ENCODE results near the gene FMR1.

FMR1 gene

GRCh38 chrX:147914591-147914990 is 2.9 kb downstream of the FMR1 start:
- TF ChIP-seq TCF12 (IDR thresholded peaks at IDR 0.05; ENCODE audit: low read depth) = no peak
- no peak for TF ChIP-seq EGR1 (IDR thresholded peaks at IDR 0.05)
- TF ChIP-seq YY1 (IDR thresholded peaks at IDR 0.05; ENCODE audit: low read depth) = no peak
- no peak for TF ChIP-seq NFIC (IDR thresholded peaks at IDR 0.05)
- TF ChIP-seq CEBPB (IDR thresholded peaks at IDR 0.05) = no peak
- TF ChIP-seq ZBTB7A (IDR thresholded peaks at IDR 0.05; ENCODE audit: low read depth) = no peak
- TF ChIP-seq FOXM1 (IDR thresholded peaks at IDR 0.05; ENCODE audit: borderline replicate concordance, low read depth) = no peak
- TF ChIP-seq TAF1 (IDR thresholded peaks at IDR 0.05; ENCODE audit: low read depth) = no peak
- TF ChIP-seq TEAD4 (IDR thresholded peaks at IDR 0.05) = no peak
- TF ChIP-seq CREB1 (IDR thresholded peaks at IDR 0.05; ENCODE audit: low read depth) = no peak
- no peak for TF ChIP-seq RAD21 (IDR thresholded peaks at IDR 0.05; ENCODE audit: low read depth)
- TF ChIP-seq REST (IDR thresholded peaks at IDR 0.05; ENCODE audit: low read depth) = no peak

DNA sequence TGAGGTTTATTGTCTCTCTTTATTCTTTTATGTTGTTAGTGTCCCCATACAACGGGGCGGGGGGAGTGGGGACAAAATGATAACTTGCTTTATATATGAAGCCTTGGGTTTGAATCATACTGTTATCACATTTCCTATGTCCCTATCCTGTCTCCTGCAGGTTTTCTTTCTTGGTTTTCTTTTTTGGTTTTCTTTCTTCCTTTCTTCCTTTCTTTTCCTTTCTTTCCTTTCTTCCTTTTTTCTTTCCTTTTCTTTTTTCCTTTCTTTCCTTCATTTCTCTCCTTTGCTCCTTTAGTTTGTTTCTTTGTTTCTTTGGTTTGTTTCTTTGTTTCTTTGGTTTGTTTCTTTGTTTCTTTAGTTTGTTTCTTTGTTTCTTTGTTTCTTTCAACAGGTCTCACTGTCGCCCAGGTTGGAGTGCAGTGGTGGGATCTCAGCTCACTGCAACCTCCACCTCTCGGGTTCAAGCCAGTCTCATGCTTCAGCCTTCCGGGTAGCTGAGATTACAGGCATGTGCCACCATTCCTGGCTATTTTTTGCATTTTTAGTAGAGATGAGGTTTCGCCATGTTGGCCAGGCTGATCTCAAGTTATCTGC is 4.8 kb downstream of the FMR1 start:
- TF ChIP-seq EP300 (IDR thresholded peaks at IDR 0.05; ENCODE audit: borderline replicate concordance) = no peak
- TF ChIP-seq CEBPB (IDR thresholded peaks at IDR 0.05) = no peak
- no peak for TF ChIP-seq EGR1 (IDR thresholded peaks at IDR 0.05)
- TF ChIP-seq USF1 (IDR thresholded peaks at IDR 0.05) = no peak
- no peak for TF ChIP-seq CREB1 (IDR thresholded peaks at IDR 0.05; ENCODE audit: low read depth)
- TF ChIP-seq, protein P1, sequence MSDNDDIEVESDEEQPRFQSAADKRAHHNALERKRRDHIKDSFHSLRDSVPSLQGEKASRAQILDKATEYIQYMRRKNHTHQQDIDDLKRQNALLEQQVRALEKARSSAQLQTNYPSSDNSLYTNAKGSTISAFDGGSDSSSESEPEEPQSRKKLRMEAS (IDR thresholded peaks at IDR 0.05) = no peak
- no peak for TF ChIP-seq TCF12 (IDR thresholded peaks at IDR 0.05; ENCODE audit: low read depth)
- no peak for TF ChIP-seq ZBTB7A (IDR thresholded peaks at IDR 0.05; ENCODE audit: low read depth)
- no peak for TF ChIP-seq RAD21 (IDR thresholded peaks at IDR 0.05; ENCODE audit: low read depth)
- no peak for TF ChIP-seq NFIC (IDR thresholded peaks at IDR 0.05)
- no peak for TF ChIP-seq REST (IDR thresholded peaks at IDR 0.05; ENCODE audit: low read depth)
- no peak for TF ChIP-seq FOXM1 (IDR thresholded peaks at IDR 0.05; ENCODE audit: borderline replicate concordance, low read depth)
- no peak for TF ChIP-seq YY1 (IDR thresholded peaks at IDR 0.05; ENCODE audit: low read depth)
- no peak for TF ChIP-seq TAF1 (IDR thresholded peaks at IDR 0.05; ENCODE audit: low read depth)
- TF ChIP-seq TEAD4 (IDR thresholded peaks at IDR 0.05) = no peak

- TF ChIP-seq YY1 (IDR thresholded peaks at IDR 0.05; ENCODE audit: low read depth) (no peak), TEAD4 (IDR thresholded peaks at IDR 0.05) (no peak), FOXM1 (IDR thresholded peaks at IDR 0.05; ENCODE audit: borderline replicate concordance, low read depth) (no peak), RAD21 (IDR thresholded peaks at IDR 0.05; ENCODE audit: low read depth) (no peak), CREB1 (IDR thresholded peaks at IDR 0.05; ENCODE audit: low read depth) (no peak), EGR1 (IDR thresholded peaks at IDR 0.05) (no peak), TAF1 (IDR thresholded peaks at IDR 0.05; ENCODE audit: low read depth) (no peak), EP300 (IDR thresholded peaks at IDR 0.05; ENCODE audit: borderline replicate concordance) (no peak), TCF12 (IDR thresholded peaks at IDR 0.05; ENCODE audit: low read depth) (no peak), ZBTB7A (IDR thresholded peaks at IDR 0.05; ENCODE audit: low read depth) (no peak), REST (IDR thresholded peaks at IDR 0.05; ENCODE audit: low read depth) (no peak), USF1 (IDR thresholded peaks at IDR 0.05) (no peak), CEBPB (IDR thresholded peaks at IDR 0.05) (no peak), NFIC (IDR thresholded peaks at IDR 0.05) (no peak)
- TF ChIP-seq, protein P1 (IDR thresholded peaks at IDR 0.05) = no peak
These were observed 6.3 kb downstream of the FMR1 start for GRCh38 chrX:147917700-147918695.
